NCI-H1105 (cell line): Measurements from ENCODE around the gene RIT1.
"Not testable (repeated sequence)": the region's sequence is repeated elsewhere in the genome, so short reads cannot be mapped to it uniquely, and the experiment has no call there.

Experiments used
- DNase-seq: peaks from one replicate; lab custom pipeline; 2025; lab: John Stamatoyannopoulos, UW

RIT1 gene

GRCh38 chr1:155933591-155934096 is 22.5 kb upstream of the RIT1 start:
- no peak for DNase-seq

GRCh38 chr1:155932487-155932886 is 21.3 kb upstream of the RIT1 start:
- no peak for DNase-seq

GRCh38 chr1:155932081-155932480 is 20.9 kb upstream of the RIT1 start:
- no peak for DNase-seq

- no peak for DNase-seq
These were observed 20.3 kb upstream of the RIT1 start for GRCh38 chr1:155931332-155932038.

GRCh38 chr1:155930725-155931124 is 19.6 kb upstream of the RIT1 start:
- DNase-seq, result not testable (repeated sequence)

GRCh38 chr1:155929057-155929456 is 17.9 kb upstream of the RIT1 start:
- no peak for DNase-seq

GRCh38 chr1:155925506-155925905 is 14.4 kb upstream of the RIT1 start:
- no peak for DNase-seq

GRCh38 chr1:155920717-155921116 is 9.6 kb upstream of the RIT1 start:
- no peak for DNase-seq

GRCh38 chr1:155919801-155920200 is 8.7 kb upstream of the RIT1 start:
- DNase-seq, result no peak

- no peak for DNase-seq
These were observed 7.5 kb upstream of the RIT1 start for GRCh38 chr1:155918660-155919059.

GRCh38 chr1:155913969-155914757 is 3.0 kb upstream of the RIT1 start:
- no peak for DNase-seq

- DNase-seq, result no peak
These were observed 947 bp upstream of the RIT1 start for GRCh38 chr1:155912056-155912536.

GRCh38 chr1:155910621-155911121 is 478 bp downstream of the RIT1 start:
- peak; percentile 41 for DNase-seq

- DNase-seq, result no peak
These were observed 1.3 kb downstream of the RIT1 start for GRCh38 chr1:155909894-155910293.

GRCh38 chr1:155904261-155904660 is 6.9 kb downstream of the RIT1 start:
- no peak for DNase-seq

GRCh38 chr1:155900161-155900560 is 11.0 kb downstream of the RIT1 start:
- DNase-seq, result no peak

GRCh38 chr1:155899683-155900082 is 11.5 kb downstream of the RIT1 start:
- no peak for DNase-seq

GRCh38 chr1:155898888-155899287 is 12.3 kb downstream of the RIT1 start:
- no peak for DNase-seq

GRCh38 chr1:155897746-155898145 is 13.4 kb downstream of the RIT1 start:
- no peak for DNase-seq

- DNase-seq, result not testable (repeated sequence)
These were observed 14.7 kb downstream of the RIT1 start for GRCh38 chr1:155896476-155896875.

GRCh38 chr1:155895617-155896016 is 15.5 kb downstream of the RIT1 start:
- DNase-seq, result not testable (repeated sequence)

- no peak for DNase-seq
These were observed 17.6 kb downstream of the RIT1 start for GRCh38 chr1:155893389-155894142.
